Activated T-cell treated with anti-CD3 and anti-CD28 coated beads, Interleukin-2, amount 50 U/mL, for 1 hour (primary cell): ENCODE results near the gene BIN1.

Experiments
- DNase-seq: peaks from one replicate; pipeline ENCODE4 v3.0.0-alpha.2; 2020

BIN1 gene

GRCh38 chr2:127014224-127014623 is 92.7 kb downstream of the BIN1 start:
- no peak for DNase-seq

GRCh38 chr2:127012868-127013267 is 94.1 kb downstream of the BIN1 start:
- DNase-seq, result no peak

- no peak for DNase-seq
Observed at GRCh38 chr2:127012215-127012614, 94.7 kb downstream of the BIN1 start.

DNA sequence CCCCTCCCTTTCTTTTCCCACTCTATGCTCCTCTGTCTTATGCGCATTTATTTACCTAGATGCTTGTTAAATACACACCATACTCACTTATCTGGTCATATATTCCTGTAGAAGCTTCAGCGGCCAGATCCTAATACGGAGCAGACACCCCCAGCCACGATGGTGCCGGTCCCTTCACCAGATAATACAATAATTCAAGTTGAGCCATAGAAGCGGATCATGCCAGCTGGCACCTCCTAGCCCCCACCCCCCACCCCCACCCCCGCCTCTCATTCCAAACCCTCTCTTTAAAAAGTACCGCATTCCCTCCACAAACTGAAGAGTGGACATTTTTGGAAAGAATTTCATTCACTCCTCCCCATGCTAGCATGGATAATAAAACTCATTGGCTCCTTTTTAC is 95.2 kb downstream of the BIN1 start:
- no peak for DNase-seq

- DNase-seq, result no peak
Observed at GRCh38 chr2:127011231-127011661, 95.7 kb downstream of the BIN1 start.

- no peak for DNase-seq
Observed at GRCh38 chr2:127008265-127009015, 98.5 kb downstream of the BIN1 start.

GRCh38 chr2:127007652-127008051 is 99.3 kb downstream of the BIN1 start:
- DNase-seq, result no peak

DNA sequence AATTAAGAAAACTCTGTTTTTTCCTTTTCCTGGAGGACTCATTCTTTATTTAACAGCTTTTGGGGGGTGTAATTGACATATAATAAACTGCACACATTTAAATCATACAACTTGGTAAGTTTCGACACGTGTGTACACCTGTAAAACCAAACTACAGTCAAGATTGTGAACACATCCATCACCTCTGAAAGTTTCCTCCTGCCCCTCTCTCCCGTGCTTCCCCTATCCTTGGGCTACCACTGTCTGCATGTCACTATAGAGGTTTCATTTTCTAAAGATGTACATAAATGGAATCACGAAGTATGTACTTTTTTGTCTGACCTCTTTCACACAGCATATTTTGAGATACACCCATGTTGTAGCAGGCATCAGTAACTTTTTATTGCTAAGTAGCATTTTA is 100.0 kb downstream of the BIN1 start:
- no peak for DNase-seq

GRCh38 chr2:127004893-127005600 is 101.9 kb downstream of the BIN1 start:
- DNase-seq, result no peak

DNA sequence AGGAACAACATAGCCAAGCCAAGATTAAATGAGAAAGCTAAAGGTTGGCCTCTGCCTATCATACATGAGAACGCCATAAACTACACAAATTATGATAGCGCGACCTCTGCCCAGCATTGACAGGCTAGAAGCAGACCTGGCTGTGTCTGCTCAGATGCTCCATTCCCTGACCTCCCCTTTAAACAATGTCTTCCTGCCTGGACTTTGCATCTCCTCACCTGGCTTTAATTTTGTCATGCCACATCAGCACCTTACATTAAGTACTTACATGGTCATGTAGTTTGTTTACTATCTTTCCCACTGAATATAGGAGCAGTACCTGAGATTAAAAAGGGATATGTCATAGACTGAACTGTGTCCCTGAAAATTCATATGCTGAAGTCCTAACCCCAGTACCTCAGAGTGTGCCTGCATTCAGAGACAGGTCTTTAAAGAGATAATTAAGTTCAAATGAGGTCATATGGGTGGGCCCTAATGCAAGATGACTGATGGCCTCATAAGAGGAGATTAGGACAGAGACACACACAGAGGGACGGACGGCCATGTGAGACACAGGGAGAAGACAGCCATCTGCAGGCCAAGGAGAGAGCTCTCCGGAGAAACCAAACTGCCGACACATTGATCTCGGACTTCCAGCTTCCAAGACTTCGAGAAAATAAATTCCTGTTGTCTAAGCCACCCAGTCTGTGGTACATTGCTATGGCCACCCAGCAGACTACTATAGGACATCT is 103.7 kb downstream of the BIN1 start:
- no peak for DNase-seq

GRCh38 chr2:127001751-127002150 is 105.2 kb downstream of the BIN1 start:
- DNase-seq, result no peak

GRCh38 chr2:127000937-127001336 is 106.0 kb downstream of the BIN1 start:
- DNase-seq, result no peak

- no peak for DNase-seq
Observed at GRCh38 chr2:127000194-127000593, 106.8 kb downstream of the BIN1 start.

DNA sequence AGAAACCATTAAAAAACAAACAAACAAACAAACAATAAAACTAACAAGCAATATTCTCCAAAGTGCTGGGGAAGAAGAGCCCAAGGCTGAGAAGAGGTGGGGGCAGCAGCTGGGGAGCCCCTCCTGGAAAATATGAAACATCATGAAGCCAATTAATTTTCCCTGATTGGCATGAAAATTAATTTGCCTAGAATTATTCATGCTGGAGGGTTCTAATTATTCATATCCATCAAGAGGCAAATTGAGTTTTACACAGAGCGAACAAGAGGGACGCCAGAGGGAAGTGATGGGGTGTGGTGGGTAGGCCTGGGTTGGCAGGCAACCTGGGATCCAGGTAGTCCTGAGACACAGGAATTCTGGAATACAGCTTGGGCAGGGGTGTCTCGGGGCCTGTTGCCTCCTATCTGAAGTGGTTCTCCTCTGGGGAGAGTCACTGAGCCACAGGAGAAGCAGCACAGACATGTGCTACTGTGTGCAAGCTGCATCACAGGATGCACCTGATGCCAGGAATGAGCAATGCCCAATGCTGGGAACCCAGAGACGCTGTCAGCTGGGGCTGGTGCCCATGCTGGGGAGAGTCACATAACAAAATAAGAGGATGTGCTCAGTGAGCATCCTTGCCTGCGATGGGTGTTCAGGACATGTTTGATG is 107.7 kb downstream of the BIN1 start:
- no peak for DNase-seq

GRCh38 chr2:126998486-126998885 is 108.5 kb downstream of the BIN1 start:
- no peak for DNase-seq
